GM12865 (cell line): ENCODE results near the gene FSIP1.
A peak's percentile ranks its signal among the peaks of the same experiment; 100 is the strongest.

Experiments
- DNase-seq: peaks from one replicate; pipeline ENCODE4 v3.0.0; 2010; ENCODE audit warnings: low read depth
- H3K4me3 ChIP-seq: 2 replicates; pipeline ENCODE4 v1.5.1; 2011; ENCODE audit warnings: mild to moderate bottlenecking, low read depth, low read length, control low read depth
- TF ChIP-seq, protein P1 (sequence below): IDR thresholded peaks from 2 replicates; pipeline ENCODE4 v1.5.1; 2011; ENCODE audit warnings: low read length, control low read depth, low read depth, inconsistent platforms; ENCODE audit not compliant: insufficient read depth; ENCODE audit errors: missing control alignments

FSIP1 gene

DNA sequence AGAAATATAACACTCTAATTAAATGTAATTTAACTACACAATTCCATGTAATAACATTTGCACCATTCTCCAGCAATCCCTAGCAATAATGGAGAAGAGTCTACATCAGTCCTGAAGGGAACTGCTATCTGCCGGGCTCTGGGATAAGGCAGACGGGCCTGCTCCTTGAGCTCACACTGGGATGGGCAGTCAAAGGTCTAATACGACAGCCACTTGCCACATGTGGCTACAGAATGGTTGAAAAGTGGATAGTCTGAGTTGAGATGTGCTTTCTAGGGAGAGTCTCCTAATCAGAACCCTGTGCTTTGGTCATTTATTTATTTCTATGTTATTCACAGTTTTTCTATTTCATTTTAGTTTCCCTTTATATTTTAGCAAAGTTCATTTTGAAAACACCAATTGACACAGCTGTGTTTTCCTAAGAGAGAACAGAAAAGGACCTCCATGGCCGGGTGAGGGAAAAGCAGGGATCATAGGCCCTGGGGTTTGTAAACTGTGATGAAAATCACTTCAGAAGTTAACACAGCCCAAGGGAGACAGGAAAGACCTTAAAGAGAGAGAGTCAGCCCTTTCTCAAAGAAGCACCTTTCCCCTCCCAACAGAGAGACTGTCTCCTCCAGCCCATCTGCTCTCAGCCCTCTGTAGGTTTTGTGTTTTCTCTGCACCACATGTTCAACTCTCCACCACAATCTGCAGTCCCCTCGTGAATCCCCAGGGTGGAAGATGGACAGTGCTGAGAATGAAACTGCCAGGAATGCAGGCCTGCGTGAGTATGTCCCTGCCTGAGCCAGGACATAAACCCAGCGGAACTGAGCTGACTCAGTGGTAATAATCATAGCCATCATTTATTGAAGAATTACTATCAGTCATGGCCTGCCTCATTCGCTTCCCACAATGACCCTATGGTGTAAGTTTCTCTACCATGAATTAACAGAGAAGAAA is 11.6 kb downstream of the FSIP1 start:
- DNase-seq, result no peak
- no peak overlapping the region for H3K4me3 ChIP-seq
- TF ChIP-seq, protein P1, sequence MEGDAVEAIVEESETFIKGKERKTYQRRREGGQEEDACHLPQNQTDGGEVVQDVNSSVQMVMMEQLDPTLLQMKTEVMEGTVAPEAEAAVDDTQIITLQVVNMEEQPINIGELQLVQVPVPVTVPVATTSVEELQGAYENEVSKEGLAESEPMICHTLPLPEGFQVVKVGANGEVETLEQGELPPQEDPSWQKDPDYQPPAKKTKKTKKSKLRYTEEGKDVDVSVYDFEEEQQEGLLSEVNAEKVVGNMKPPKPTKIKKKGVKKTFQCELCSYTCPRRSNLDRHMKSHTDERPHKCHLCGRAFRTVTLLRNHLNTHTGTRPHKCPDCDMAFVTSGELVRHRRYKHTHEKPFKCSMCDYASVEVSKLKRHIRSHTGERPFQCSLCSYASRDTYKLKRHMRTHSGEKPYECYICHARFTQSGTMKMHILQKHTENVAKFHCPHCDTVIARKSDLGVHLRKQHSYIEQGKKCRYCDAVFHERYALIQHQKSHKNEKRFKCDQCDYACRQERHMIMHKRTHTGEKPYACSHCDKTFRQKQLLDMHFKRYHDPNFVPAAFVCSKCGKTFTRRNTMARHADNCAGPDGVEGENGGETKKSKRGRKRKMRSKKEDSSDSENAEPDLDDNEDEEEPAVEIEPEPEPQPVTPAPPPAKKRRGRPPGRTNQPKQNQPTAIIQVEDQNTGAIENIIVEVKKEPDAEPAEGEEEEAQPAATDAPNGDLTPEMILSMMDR, result no peak

DNA sequence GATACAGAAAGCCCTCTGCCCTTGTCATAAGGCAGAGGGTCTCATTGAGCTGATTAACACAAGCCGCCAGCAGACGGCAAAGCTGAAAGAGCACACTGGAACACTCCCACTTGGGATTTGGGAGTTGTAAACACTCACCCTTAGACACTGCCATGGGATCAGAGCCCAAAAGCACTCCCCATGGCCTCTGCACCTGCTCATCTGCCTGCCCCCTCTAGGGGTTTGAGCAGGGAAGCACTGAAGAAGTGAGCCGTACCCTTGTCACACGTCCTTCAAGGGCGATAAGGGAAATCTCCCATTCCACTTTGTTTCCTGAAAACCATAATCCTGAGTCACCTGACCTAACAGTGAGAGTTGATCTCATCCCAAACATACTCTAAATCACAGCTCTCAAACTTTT is 14.7 kb downstream of the FSIP1 start:
- no peak for DNase-seq
- TF ChIP-seq, protein P1, result no peak
- no peak overlapping the region for H3K4me3 ChIP-seq

DNA sequence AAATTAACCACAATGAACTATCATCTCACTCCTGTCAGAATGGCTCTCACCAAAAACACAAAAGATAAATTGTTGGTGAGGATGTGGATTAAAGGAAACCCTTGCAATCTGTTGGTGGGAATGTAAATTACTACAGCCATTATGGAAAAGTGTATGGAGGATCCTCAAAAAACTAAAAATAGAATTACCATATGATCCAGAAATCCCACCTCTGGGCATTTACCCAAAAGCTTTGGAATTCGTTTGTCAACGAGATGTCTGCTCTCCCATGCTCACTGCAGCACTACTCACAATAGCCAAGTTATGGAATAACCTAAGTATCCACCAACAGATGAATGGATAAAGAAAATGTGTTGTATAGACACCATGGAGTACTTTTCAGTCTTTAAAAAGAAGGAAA is 21.6 kb downstream of the FSIP1 start:
- no peak for DNase-seq
- no peak overlapping the region for H3K4me3 ChIP-seq
- TF ChIP-seq, protein P1, result no peak

DNA sequence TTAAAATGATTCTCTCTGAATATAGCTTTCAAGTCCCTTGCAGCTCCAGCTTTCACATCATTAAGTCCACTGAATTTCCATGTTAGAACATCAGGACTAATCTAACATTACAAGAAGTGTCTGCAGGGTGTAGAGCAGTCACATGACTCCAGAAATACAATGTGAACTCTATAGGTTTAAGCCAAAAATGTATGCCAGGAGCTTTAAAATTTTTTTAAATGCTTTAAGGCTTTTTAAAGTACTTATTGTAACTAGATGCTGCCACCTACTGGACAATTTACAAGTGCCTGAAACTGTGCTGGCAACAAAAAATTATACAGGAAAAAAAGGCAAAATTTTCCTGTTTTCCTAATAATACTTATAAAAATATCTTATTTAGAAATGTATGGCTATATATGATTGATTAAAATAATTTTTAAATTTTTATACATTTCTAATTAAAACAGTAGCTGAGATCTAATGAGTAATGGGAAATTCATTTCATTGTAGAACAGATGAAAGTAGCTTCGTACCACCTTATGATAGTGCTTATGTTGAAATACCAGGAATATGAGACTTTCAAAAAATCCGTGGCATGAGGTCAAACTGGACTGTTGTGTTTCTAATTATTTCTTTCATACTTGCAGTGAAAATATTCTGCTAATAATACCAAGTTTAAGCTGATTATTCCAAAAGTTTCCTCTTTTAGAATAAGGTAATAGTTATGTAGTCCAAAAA is 25.7 kb downstream of the FSIP1 start:
- H3K4me3 ChIP-seq, result no peak overlapping the region
- TF ChIP-seq, protein P1, result peak; percentile 47
- peak; percentile 68 for DNase-seq

DNA sequence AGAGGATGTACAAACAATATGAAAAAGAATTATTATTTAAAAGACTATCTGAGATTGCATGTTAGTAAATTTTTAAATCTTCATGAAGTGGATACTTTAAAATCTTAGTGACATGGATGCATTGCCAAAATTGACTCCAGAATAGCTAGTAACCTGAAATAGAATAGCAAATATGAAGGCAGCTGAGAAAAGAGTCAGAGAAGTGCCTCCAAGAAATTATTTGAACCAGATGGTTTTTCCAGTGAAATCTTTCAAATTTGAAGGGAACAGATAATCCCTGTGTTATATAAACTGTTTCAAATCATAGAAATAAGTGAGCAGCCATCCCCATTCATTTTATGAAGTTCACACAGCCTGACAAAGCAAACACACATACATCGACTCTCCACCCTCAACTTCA is 29.6 kb downstream of the FSIP1 start:
- TF ChIP-seq, protein P1, result no peak
- no peak for DNase-seq
- H3K4me3 ChIP-seq, result no peak overlapping the region

DNA sequence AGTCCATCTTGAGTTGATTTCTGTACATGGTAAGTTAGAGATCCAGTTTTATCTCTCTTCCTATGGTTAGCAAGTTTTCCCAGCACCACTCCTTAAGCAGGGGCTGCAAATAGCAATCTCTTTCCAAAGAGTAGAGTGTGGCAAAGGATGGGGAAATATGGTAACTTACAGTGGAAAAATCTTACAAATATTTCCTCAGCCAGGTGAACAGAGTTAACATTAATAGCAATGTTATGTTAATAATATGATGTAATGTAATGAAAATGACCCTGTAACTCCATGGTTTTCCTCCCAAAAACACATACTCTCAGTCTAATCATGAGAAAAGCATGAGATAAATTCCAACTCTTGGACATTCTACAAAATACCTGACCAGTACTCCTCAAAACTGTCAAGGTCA is 30.4 kb downstream of the FSIP1 start:
- DNase-seq, result no peak
- TF ChIP-seq, protein P1, result no peak
- H3K4me3 ChIP-seq, result no peak overlapping the region
